ENCODE data around the gene DGKI. TPM values are rescaled to one million over a fixed set of nuclear protein-coding genes. Genes with fewer than 3 reads are reported as not detected.

The DGKI gene
- total and polyA plus RNA-seq, 2 of the 4 experiments (the other 2 are of a cell fraction) = 3.9 to 15.8 TPM

DNA sequence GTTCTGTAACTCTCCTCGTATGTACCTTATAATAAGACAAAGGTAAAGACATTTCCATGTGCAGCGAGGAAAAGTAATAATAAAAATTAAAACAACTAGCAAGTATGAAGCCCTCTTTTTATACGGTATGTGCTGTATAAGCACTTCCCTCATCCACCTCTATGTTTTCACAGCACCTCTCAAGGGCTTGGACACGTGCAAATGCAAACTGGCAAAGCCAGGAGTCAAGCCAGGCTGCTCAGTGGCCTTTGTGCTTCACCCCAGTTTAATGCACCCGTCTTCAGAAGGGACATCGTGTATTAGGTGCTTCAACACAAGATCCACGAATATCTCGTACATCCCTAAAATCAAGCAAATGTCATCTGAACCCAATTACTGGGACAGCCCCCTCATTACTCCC is 1.3 kb upstream of the DGKI start:
- Histone ChIP-seq H2BK5ac (ENCODE audit: low read depth, low read length, poor library complexity, severe bottlenecking) (no peak overlapping the region), H2AFZ (replicated peaks; ENCODE audit: low read length, poor library complexity) (no peak overlapping the region), H4K20me1 (ENCODE audit: insufficient read depth, low read length) (no peaks in the 10 kb centered on the region; the same call in 1 of the 2 replicates), H3K4me3 (ENCODE audit: insufficient read depth, low read depth, low read length) (no peak overlapping the region), H2BK20ac (ENCODE audit: low read depth, low read length) (no peak overlapping the region), H3K9ac (ENCODE audit: low read depth, low read length) (no peak overlapping the region), H2BK120ac (ENCODE audit: low read depth, low read length) (no peak overlapping the region), H3K23ac (ENCODE audit: low read depth, low read length) (no peak overlapping the region), H3K4ac (ENCODE audit: low read depth, low read length) (no peak overlapping the region), H3K9me3 (ENCODE audit: control insufficient read depth, insufficient read depth, low read length) (no peaks in the 10 kb centered on the region), H3K14ac (replicated peaks; ENCODE audit: low read depth, low read length) (no peak overlapping the region), H3K27ac (ENCODE audit: insufficient read depth, low read length) (no peak overlapping the region), H3K4me2 (ENCODE audit: low read depth, low read length) (no peak overlapping the region), H4K5ac (ENCODE audit: low read depth, low read length) (no peak overlapping the region), H3K56ac (ENCODE audit: extremely low read depth, insufficient read depth, low read length) (no peak overlapping the region), H3K27me3 (ENCODE audit: control insufficient read depth, insufficient read depth, low read length) (no peaks in the 10 kb centered on the region; the same call in 1 of the 2 replicates), H3K36me3 (ENCODE audit: control insufficient read depth, insufficient read depth, low read length) (0 out of 2 replicates have a peak, but pooled peaks cover 2% of the 10 kb centered on the region), H2AK5ac (ENCODE audit: low read depth, low read length) (no peak overlapping the region), H4K8ac (ENCODE audit: low read depth in 2 of 2, low read length in 2 of 2) (no peak overlapping the region), H2AK9ac (replicated peaks; ENCODE audit: low read depth, low read length, poor library complexity) (no peak overlapping the region), H3K9me1 (ENCODE audit: insufficient read depth, low read length) (peaks cover 7% of the 10 kb centered on the region; the same call in 1 of the 2 replicates), H3K4me1 (ENCODE audit: control insufficient read depth, insufficient read depth, low read length) (peaks cover 13% of the 10 kb centered on the region; the same call in 1 of the 2 replicates), H3K18ac (ENCODE audit: low read depth, low read length) (no peak overlapping the region), H4K91ac (ENCODE audit: insufficient read depth, low read depth, low read length) (no peak overlapping the region), H2BK15ac (ENCODE audit: low read depth, low read length) (no peak overlapping the region), H3K79me1 (ENCODE audit: low read depth in 1 of 2, low read length in 2 of 2) (peaks cover 0 to 3% of the 10 kb centered on the region in 2 experiments; a peak in 1 of 4 replicates)
- intact Hi-C loops (cut with micrococcal nuclease) (loop anchor here (5.0 kb wide), 1 partner anchor 34 kb away; no protein-coding TSS in a partner anchor), dilution Hi-C loops (cut with HindIII; ENCODE audit: low sequenced_read_pairs, unreplicated experiment) (no loop called here), in situ Hi-C loops (cut with MboI; ENCODE audit: low sequenced_read_pairs) (no loop called here)
- ChIA-PET CTCF (no interaction called here), POLR2A (ENCODE audit: unreplicated experiment) (no interaction called here)
- TF ChIP-seq NFE2L2 (IDR thresholded peaks at IDR 0.05; ENCODE audit: low read depth, low read length) (no peak), RCOR1 (IDR thresholded peaks at IDR 0.05; ENCODE audit: insufficient replicate concordance, low read length) (no peak), CEBPB (IDR thresholded peaks at IDR 0.05; ENCODE audit: low read depth, low read length) (no peak), RAD21 (IDR thresholded peaks at IDR 0.05; ENCODE audit: low read length) (no peak), POLR2A (IDR thresholded peaks at IDR 0.05; ENCODE audit: low read depth, low read length) (no peak), MAFK (IDR thresholded peaks at IDR 0.05; ENCODE audit: low read depth, low read length) (no peak), CHD1 (IDR thresholded peaks at IDR 0.05; ENCODE audit: low read depth, low read length) (no peak), MXI1 (IDR thresholded peaks at IDR 0.05; ENCODE audit: borderline replicate concordance, low read depth, low read length) (no peak), RFX5 (IDR thresholded peaks at IDR 0.05; ENCODE audit: low read depth, low read length) (no peak), MAZ (IDR thresholded peaks at IDR 0.05; ENCODE audit: borderline replicate concordance, low read depth, low read length) (no peak), BHLHE40 (IDR thresholded peaks at IDR 0.05; ENCODE audit: low read depth, low read length) (no peak), SMC3 (IDR thresholded peaks at IDR 0.05; ENCODE audit: low read depth, low read length) (no peak), FOS (IDR thresholded peaks at IDR 0.05; ENCODE audit: low read depth, low read length) (no peak)
- TF ChIP-seq, protein P1, sequence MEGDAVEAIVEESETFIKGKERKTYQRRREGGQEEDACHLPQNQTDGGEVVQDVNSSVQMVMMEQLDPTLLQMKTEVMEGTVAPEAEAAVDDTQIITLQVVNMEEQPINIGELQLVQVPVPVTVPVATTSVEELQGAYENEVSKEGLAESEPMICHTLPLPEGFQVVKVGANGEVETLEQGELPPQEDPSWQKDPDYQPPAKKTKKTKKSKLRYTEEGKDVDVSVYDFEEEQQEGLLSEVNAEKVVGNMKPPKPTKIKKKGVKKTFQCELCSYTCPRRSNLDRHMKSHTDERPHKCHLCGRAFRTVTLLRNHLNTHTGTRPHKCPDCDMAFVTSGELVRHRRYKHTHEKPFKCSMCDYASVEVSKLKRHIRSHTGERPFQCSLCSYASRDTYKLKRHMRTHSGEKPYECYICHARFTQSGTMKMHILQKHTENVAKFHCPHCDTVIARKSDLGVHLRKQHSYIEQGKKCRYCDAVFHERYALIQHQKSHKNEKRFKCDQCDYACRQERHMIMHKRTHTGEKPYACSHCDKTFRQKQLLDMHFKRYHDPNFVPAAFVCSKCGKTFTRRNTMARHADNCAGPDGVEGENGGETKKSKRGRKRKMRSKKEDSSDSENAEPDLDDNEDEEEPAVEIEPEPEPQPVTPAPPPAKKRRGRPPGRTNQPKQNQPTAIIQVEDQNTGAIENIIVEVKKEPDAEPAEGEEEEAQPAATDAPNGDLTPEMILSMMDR (conservative IDR thresholded peaks at IDR 0.05; ENCODE audit: low read depth, low read length) = no peak
- TF ChIP-seq, protein P2, sequence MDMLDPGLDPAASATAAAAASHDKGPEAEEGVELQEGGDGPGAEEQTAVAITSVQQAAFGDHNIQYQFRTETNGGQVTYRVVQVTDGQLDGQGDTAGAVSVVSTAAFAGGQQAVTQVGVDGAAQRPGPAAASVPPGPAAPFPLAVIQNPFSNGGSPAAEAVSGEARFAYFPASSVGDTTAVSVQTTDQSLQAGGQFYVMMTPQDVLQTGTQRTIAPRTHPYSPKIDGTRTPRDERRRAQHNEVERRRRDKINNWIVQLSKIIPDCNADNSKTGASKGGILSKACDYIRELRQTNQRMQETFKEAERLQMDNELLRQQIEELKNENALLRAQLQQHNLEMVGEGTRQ (IDR thresholded peaks at IDR 0.05; ENCODE audit: low read depth, low read length) = no peak
- TF ChIP-seq, protein P3, sequence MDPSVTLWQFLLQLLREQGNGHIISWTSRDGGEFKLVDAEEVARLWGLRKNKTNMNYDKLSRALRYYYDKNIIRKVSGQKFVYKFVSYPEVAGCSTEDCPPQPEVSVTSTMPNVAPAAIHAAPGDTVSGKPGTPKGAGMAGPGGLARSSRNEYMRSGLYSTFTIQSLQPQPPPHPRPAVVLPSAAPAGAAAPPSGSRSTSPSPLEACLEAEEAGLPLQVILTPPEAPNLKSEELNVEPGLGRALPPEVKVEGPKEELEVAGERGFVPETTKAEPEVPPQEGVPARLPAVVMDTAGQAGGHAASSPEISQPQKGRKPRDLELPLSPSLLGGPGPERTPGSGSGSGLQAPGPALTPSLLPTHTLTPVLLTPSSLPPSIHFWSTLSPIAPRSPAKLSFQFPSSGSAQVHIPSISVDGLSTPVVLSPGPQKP (IDR thresholded peaks at IDR 0.05; ENCODE audit: borderline replicate concordance, low read depth, low read length) = no peak
- no TSS peak for BruUV-seq (replicated peaks)
- DNase-seq = no peak
- no peak for ATAC-seq (ENCODE audit: low read depth)
- WGBS, 2 experiments (ENCODE audit: extremely low coverage in 2 of 2, insufficient read length in 1 of 2) = 82% methylated on average over 5 of the region's 8 CpGs; no CpG with 5 or more reads in 1 of the 2 experiments
